Activated B cell treated with CpG ODN at 0.5 μM for 24 hours (primary cell): ENCODE measurements around the gene ST13. TPM values are rescaled to one million over a fixed set of nuclear protein-coding genes. Genes with fewer than 3 reads are reported as not detected.
A peak's percentile ranks its signal among the peaks of the same experiment; 100 is the strongest.

Source experiments
- ATAC-seq: fragments of 200-7000 bp; cut with Tn5 transposase; one replicate; pipeline ENCODE4 v1.10.0; 2021; ENCODE audit warnings: low read depth, mild to moderate bottlenecking, moderate library complexity
- CTCF ChIA-PET: fragments of 350-600 bp; sonication (Branson Sonifier 250); formaldehyde crosslinking; loops from one replicate; lab custom pipeline; 2021; ENCODE audit warnings: antibody characterized with exemption; lab: Charles Lee
- POLR2A ChIA-PET: fragments of 350-600 bp; sonication (Branson Sonifier 250); formaldehyde crosslinking; loops from one replicate; lab custom pipeline; 2021; ENCODE audit warnings: antibody characterized with exemption; lab: Charles Lee
- DNase-seq: peaks from one replicate; pipeline ENCODE4 v3.0.0; 2022
- H3K27ac Mint-ChIP-seq: one replicate; pipeline ENCODE4 v1.8.0; 2020; ENCODE audit warnings: mixed read lengths
- H3K27me3 Mint-ChIP-seq: one replicate; pipeline ENCODE4 v1.8.0; 2021; ENCODE audit warnings: mixed read lengths
- H3K36me3 Mint-ChIP-seq: one replicate; pipeline ENCODE4 v1.8.0; 2021; ENCODE audit warnings: low read depth, mixed read lengths
- H3K4me1 Mint-ChIP-seq: one replicate; pipeline ENCODE4 v1.8.0; 2021; ENCODE audit warnings: mixed read lengths
- H3K4me3 Mint-ChIP-seq: one replicate; pipeline ENCODE4 v1.8.0; 2020; ENCODE audit warnings: mild to moderate bottlenecking, mixed read lengths
- H3K9me3 Mint-ChIP-seq: one replicate; pipeline ENCODE4 v1.8.0; 2020; ENCODE audit warnings: mixed read lengths
- intact Hi-C: fragments of 100-400 bp; cut with micrococcal nuclease; formaldehyde crosslinking; loops from one replicate; pipeline ENCODE4 v1.15.1; 2024
- total RNA-seq: library from RNA; stranded (reverse); gene quantifications from 2 replicates; pipeline ENCODE4 v1.2.3, GENCODE V29; 2022
- TF ChIP-seq, protein P1 (sequence below): fragments of 200-600 bp; IDR thresholded peaks from one replicate; pipeline ENCODE4 v1.8.0; 2022; ENCODE audit warnings: antibody characterized with exemption, mild to moderate bottlenecking

ST13 gene
- total RNA-seq, 1 donor from 2014 or later, result 183 TPM

DNA sequence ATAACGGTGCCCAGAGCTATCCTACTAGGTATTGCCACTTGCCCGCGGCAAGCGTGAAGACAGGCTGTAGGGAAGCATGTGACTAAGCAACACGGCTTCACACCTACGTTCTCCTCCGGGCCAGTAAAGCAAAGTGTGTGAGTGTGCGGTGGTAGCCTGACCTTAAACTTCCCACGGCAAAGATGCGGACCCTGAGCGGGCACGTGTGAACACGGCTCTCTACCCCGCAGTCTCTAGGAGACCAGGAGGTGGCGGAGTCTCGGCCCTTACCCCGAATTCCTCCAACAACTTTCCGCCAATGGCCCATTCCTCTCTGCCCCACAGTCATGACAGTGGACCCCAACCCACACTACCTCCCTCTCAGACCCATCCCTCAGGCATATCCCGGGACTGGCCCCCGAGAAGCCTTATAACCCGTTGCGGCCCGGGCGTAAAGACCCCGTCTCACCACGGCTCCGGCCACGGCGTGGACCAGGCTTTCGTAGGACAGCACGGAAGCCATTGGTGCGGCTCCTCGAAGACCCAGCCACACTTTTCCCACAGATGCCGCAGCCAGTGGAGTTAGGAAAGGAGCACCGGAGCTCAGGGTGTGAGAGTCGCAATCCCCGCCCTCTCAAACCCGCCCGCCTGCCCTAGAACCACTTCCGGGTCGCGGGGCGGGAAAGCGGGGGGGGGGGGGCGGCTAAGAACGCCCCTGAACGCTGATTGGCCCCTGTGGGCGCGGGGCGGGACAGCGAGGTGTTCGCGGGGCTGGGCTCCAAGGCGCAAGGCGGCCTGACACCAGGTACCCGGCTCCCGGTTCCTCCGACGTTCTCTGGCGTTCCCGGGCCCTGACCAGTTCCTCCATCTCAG lies 37.5 kb downstream of the ST13 start, which contains the start of gene SLC25A17:
SLC25A17 (minus strand) TSS at position 600 of the 852 bp plus-strand sequence; CDS start at position 502, 98 bp downstream.
- ChIA-PET POLR2A (interaction anchor here (0.5 to 2.4 kb wide), 11 partner anchors 22 to 802 kb away, joined by 3 to 18 read pairs (median 4); partner anchors contain the start of genes DESI1, ST13 and XPNPEP3), CTCF (interaction anchor here (0.8 to 2.1 kb wide), 4 partner anchors 38 to 294 kb away, joined by 3 to 6 read pairs (median 4); partner anchors contain the start of gene XPNPEP3)
- TF ChIP-seq, protein P1, sequence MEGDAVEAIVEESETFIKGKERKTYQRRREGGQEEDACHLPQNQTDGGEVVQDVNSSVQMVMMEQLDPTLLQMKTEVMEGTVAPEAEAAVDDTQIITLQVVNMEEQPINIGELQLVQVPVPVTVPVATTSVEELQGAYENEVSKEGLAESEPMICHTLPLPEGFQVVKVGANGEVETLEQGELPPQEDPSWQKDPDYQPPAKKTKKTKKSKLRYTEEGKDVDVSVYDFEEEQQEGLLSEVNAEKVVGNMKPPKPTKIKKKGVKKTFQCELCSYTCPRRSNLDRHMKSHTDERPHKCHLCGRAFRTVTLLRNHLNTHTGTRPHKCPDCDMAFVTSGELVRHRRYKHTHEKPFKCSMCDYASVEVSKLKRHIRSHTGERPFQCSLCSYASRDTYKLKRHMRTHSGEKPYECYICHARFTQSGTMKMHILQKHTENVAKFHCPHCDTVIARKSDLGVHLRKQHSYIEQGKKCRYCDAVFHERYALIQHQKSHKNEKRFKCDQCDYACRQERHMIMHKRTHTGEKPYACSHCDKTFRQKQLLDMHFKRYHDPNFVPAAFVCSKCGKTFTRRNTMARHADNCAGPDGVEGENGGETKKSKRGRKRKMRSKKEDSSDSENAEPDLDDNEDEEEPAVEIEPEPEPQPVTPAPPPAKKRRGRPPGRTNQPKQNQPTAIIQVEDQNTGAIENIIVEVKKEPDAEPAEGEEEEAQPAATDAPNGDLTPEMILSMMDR, result no peak
- H3K4me1 Mint-ChIP-seq, result peaks cover 36% of the 10 kb centered on the region
- ATAC-seq, result peak; percentile 93
- H3K9me3 Mint-ChIP-seq, result no peaks in the 10 kb centered on the region
- peak; percentile 78 for DNase-seq
- peak within 1 kb of the TSS; percentile 98 for H3K4me3 Mint-ChIP-seq
- intact Hi-C loops, result loop anchor here (1.0 to 10.0 kb wide), 5 partner anchors 37 to 294 kb away; partner anchors contain the start of genes RBX1 and ST13
- H3K27me3 Mint-ChIP-seq, result no peaks in the 10 kb centered on the region
- H3K27ac Mint-ChIP-seq, result peak within 1 kb of the TSS; percentile 92
- peaks cover 25% of the 10 kb centered on the region for H3K36me3 Mint-ChIP-seq

DNA sequence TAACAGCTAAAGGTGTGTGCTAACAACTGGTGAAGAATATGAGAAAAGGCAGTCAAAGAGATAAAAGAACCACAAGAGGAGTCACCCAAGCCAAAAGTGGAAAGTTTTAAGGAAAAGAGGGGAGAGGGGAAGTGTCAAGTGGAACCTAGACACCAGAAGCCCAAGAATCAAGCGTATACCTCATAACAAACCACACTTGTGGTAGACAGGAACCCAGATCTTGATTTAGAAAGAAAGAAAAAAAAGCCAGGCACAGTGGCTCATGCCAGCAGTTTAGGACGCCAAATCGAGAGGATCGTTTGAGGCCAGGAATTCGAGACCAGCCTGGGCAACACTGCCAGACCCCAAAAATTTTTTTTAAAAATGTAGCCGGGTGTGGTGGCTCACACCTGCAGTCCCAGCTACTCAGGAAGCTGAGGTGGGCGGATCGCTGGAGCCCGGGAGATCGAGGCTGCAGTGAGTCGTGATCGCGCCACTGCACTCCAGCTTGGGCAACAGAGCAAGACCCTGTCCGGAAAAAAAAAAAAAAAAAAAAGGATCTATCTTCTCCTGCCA lies 38.2 kb downstream of the ST13 start:
- peak overlapping the region; percentile 92 for H3K27ac Mint-ChIP-seq
- ChIA-PET CTCF (interaction anchor here (0.8 to 2.1 kb wide), 4 partner anchors 39 to 293 kb away, joined by 3 to 6 read pairs (median 4); partner anchors contain the start of gene XPNPEP3), POLR2A (interaction anchor here (0.5 to 2.4 kb wide), 8 partner anchors 9 to 381 kb away, joined by 3 to 18 read pairs (median 4); partner anchors contain the start of genes ST13 and XPNPEP3)
- intact Hi-C loops, result loop anchor here (2.0 to 10.0 kb wide), 2 partner anchors 53 to 293 kb away; no protein-coding TSS in a partner anchor
- TF ChIP-seq, protein P1, result no peak
- peaks cover 34% of the 10 kb centered on the region for H3K4me1 Mint-ChIP-seq
- H3K9me3 Mint-ChIP-seq, result no peaks in the 10 kb centered on the region
- peak overlapping the region; percentile 98 for H3K4me3 Mint-ChIP-seq
- DNase-seq, result no peak
- no peaks in the 10 kb centered on the region for H3K27me3 Mint-ChIP-seq
- ATAC-seq, result no peak
- H3K36me3 Mint-ChIP-seq, result peaks cover 23% of the 10 kb centered on the region

DNA sequence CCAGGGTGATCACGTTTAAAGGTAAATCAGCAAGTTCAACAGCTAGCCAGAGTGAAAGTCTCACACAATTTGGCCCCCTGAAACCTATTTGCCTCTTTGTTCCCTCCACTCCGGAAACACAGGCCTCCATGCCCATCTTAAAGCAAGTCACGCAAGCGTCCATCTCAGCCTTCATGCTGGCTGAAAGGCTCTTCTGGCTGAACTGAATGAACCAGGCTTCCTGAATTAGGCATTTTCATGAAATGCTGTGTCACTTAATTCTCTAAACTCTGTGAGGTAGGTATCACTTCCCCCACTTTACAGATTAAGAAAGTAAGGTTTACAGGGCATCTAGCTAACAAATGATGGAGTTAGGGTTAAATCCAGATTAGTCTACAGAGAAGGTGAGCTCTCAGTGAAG lies 38.7 kb downstream of the ST13 start:
- H3K4me1 Mint-ChIP-seq, result peaks cover 34% of the 10 kb centered on the region
- CTCF ChIA-PET, result interaction anchor here (0.5 to 2.1 kb wide), 4 partner anchors 39 to 472 kb away, joined by 3 to 6 read pairs (median 4); partner anchors contain the start of gene XPNPEP3
- peak overlapping the region; percentile 98 for H3K4me3 Mint-ChIP-seq
- POLR2A ChIA-PET, result interaction anchor here (0.5 to 1.8 kb wide), 4 partner anchors 8 to 1251 kb away, joined by 3 to 7 read pairs (median 4); partner anchors contain the start of genes ST13 and XPNPEP3
- TF ChIP-seq, protein P1, result no peak
- no peaks in the 10 kb centered on the region for H3K27me3 Mint-ChIP-seq
- intact Hi-C loops, result loop anchor here (2.0 to 10.0 kb wide), 2 partner anchors 53 to 293 kb away; no protein-coding TSS in a partner anchor
- H3K36me3 Mint-ChIP-seq, result peaks cover 22% of the 10 kb centered on the region
- H3K27ac Mint-ChIP-seq, result peak overlapping the region; percentile 57
- DNase-seq (no peak), ATAC-seq (no peak)
- H3K9me3 Mint-ChIP-seq, result no peaks in the 10 kb centered on the region

DNA sequence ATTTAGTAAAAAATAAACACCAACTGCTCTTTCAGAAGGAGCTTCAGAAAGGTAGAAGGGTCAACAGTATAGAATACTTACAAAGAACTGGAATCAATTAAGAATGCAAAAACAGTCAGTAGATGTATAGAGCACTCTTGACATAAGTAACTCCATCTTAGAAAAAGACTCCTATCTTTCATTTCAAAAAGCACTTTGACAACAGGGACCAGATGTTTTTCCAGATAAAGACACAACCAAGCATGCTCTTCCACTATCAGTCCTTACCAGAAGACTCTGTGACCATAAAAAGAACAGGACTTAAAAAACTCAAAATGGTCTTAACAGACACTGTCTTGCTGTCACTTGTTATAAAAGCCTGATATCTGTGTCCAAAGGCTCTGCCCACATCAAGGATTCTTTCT lies 42.5 kb downstream of the ST13 start:
- Mint-ChIP-seq H3K4me1 (peaks cover 31% of the 10 kb centered on the region), H3K36me3 (peaks cover 22% of the 10 kb centered on the region), H3K9me3 (no peaks in the 10 kb centered on the region), H3K27ac (no peak overlapping the region), H3K27me3 (no peaks in the 10 kb centered on the region), H3K4me3 (no peak overlapping the region)
- TF ChIP-seq, protein P1, result no peak
- no peak for DNase-seq
- ChIA-PET CTCF (no interaction called here), POLR2A (interaction anchor here (0.6 kb wide), 2 partner anchors 29 to 292 kb away, joined by 3 to 4 read pairs; no protein-coding TSS in a partner anchor)
- intact Hi-C loops, result loop anchor here (10.0 kb wide), 1 partner anchor 289 kb away; no protein-coding TSS in a partner anchor
- ATAC-seq, result no peak
